Activated B cell treated with CpG ODN at 0.5 μM for 24 hours (primary cell): ENCODE data around the gene AGBL4. TPM values are rescaled to one million over a fixed set of nuclear protein-coding genes. Genes with fewer than 3 reads are reported as not detected.
A peak's percentile ranks its signal among the peaks of the same experiment; 100 is the strongest.

Experiments used
- ATAC-seq: fragments of 200-7000 bp; cut with Tn5 transposase; one replicate; pipeline ENCODE4 v1.10.0; 2021; ENCODE audit warnings: low read depth, mild to moderate bottlenecking, moderate library complexity
- CTCF ChIA-PET: fragments of 350-600 bp; sonication (Branson Sonifier 250); formaldehyde crosslinking; loops from one replicate; lab custom pipeline; 2021; ENCODE audit warnings: antibody characterized with exemption; lab: Charles Lee
- POLR2A ChIA-PET: fragments of 350-600 bp; sonication (Branson Sonifier 250); formaldehyde crosslinking; loops from one replicate; lab custom pipeline; 2021; ENCODE audit warnings: antibody characterized with exemption; lab: Charles Lee
- DNase-seq: peaks from one replicate; pipeline ENCODE4 v3.0.0; 2022
- H3K27ac Mint-ChIP-seq: one replicate; pipeline ENCODE4 v1.8.0; 2020; ENCODE audit warnings: mixed read lengths
- H3K27me3 Mint-ChIP-seq: one replicate; pipeline ENCODE4 v1.8.0; 2021; ENCODE audit warnings: mixed read lengths
- H3K36me3 Mint-ChIP-seq: one replicate; pipeline ENCODE4 v1.8.0; 2021; ENCODE audit warnings: low read depth, mixed read lengths
- H3K4me1 Mint-ChIP-seq: one replicate; pipeline ENCODE4 v1.8.0; 2021; ENCODE audit warnings: mixed read lengths
- H3K4me3 Mint-ChIP-seq: one replicate; pipeline ENCODE4 v1.8.0; 2020; ENCODE audit warnings: mild to moderate bottlenecking, mixed read lengths
- H3K9me3 Mint-ChIP-seq: one replicate; pipeline ENCODE4 v1.8.0; 2020; ENCODE audit warnings: mixed read lengths
- CTCF ChIP-seq: fragments of 200-600 bp; IDR thresholded peaks from one replicate; pipeline ENCODE4 v1.8.0; 2022; ENCODE audit warnings: antibody characterized with exemption, mild to moderate bottlenecking
- intact Hi-C: fragments of 100-400 bp; cut with micrococcal nuclease; formaldehyde crosslinking; loops from one replicate; pipeline ENCODE4 v1.15.1; 2024
- total RNA-seq: library from RNA; stranded (reverse); gene quantifications from 2 replicates; pipeline ENCODE4 v1.2.3, GENCODE V29; 2022

AGBL4 gene
- total RNA-seq, 1 donor from 2014 or later: 0.24 TPM

GRCh38 chr1:48771561-48771960, 1252.2 kb downstream of the AGBL4 start:
- ChIA-PET POLR2A (interaction anchor here (0.8 kb wide), 1 partner anchor 30 kb away, joined by 7 read pairs; no protein-coding TSS in a partner anchor), CTCF (interaction anchor here (1.0 to 7.0 kb wide), 2 partner anchors 22 to 46 kb away, joined by 3 to 30 read pairs; no protein-coding TSS in a partner anchor)
- H3K4me1 Mint-ChIP-seq: peaks cover 97% of the 10 kb centered on the region
- no peaks in the 10 kb centered on the region for H3K9me3 Mint-ChIP-seq
- peaks cover 39% of the 10 kb centered on the region for H3K36me3 Mint-ChIP-seq
- no peak for ATAC-seq
- no peaks in the 10 kb centered on the region for H3K27me3 Mint-ChIP-seq
- no peak overlapping the region for H3K4me3 Mint-ChIP-seq
- intact Hi-C loops: no loop called here
- no peak for TF ChIP-seq CTCF
- peak overlapping the region; percentile 73 for H3K27ac Mint-ChIP-seq
- DNase-seq: no peak

- ATAC-seq: peak; percentile 79
- Mint-ChIP-seq H3K4me3 (peak overlapping the region; percentile 44), H3K36me3 (peaks cover 59% of the 10 kb centered on the region), H3K27me3 (no peaks in the 10 kb centered on the region), H3K4me1 (peaks cover 93% of the 10 kb centered on the region), H3K27ac (peak overlapping the region; percentile 80), H3K9me3 (no peaks in the 10 kb centered on the region)
- DNase-seq: no peak
- intact Hi-C loops: loop anchor here (1.0 kb wide), 1 partner anchor 11 kb away; no protein-coding TSS in a partner anchor
- POLR2A ChIA-PET: interaction anchor here (1.6 to 1.9 kb wide), 2 partner anchors 8 to 25 kb away, joined by 5 to 6 read pairs; partner anchors contain the start of gene BEND5
- no peak for TF ChIP-seq CTCF
- CTCF ChIA-PET: interaction anchor here (1.7 to 7.0 kb wide), 2 partner anchors 25 to 50 kb away, joined by 4 to 30 read pairs; no protein-coding TSS in a partner anchor
Observed at GRCh38 chr1:48767975-48768510, 1255.7 kb downstream of the AGBL4 start.

GRCh38 chr1:48765335-48765734, 1258.4 kb downstream of the AGBL4 start:
- Mint-ChIP-seq H3K27ac (no peak overlapping the region), H3K4me1 (peaks cover 90% of the 10 kb centered on the region), H3K27me3 (no peaks in the 10 kb centered on the region), H3K9me3 (no peaks in the 10 kb centered on the region), H3K4me3 (no peak overlapping the region), H3K36me3 (peaks cover 59% of the 10 kb centered on the region)
- intact Hi-C loops: no loop called here
- ChIA-PET POLR2A (interaction anchor here (0.9 kb wide), 1 partner anchor 10 kb away, joined by 3 read pairs; no protein-coding TSS in a partner anchor), CTCF (interaction anchor here (1.9 kb wide), 1 partner anchor 8 kb away, joined by 4 read pairs; no protein-coding TSS in a partner anchor)
- DNase-seq (no peak), ATAC-seq (no peak)
- TF ChIP-seq CTCF: no peak

GRCh38 chr1:48761986-48762385, 1261.8 kb downstream of the AGBL4 start:
- peaks cover 80% of the 10 kb centered on the region for H3K4me1 Mint-ChIP-seq
- peak overlapping the region; percentile 27 for H3K27ac Mint-ChIP-seq
- ChIA-PET POLR2A (no interaction called here), CTCF (interaction anchor here (1.0 kb wide), 1 partner anchor 13 kb away, joined by 3 read pairs; no protein-coding TSS in a partner anchor)
- no peak for ATAC-seq
- intact Hi-C loops: no loop called here
- no peak for DNase-seq
- no peak for TF ChIP-seq CTCF
- no peaks in the 10 kb centered on the region for H3K9me3 Mint-ChIP-seq
- H3K4me3 Mint-ChIP-seq: no peak overlapping the region
- peaks cover 84% of the 10 kb centered on the region for H3K36me3 Mint-ChIP-seq
- H3K27me3 Mint-ChIP-seq: no peaks in the 10 kb centered on the region

- Mint-ChIP-seq H3K4me1 (peaks cover 80% of the 10 kb centered on the region), H3K27ac (peak overlapping the region; percentile 41), H3K27me3 (no peaks in the 10 kb centered on the region), H3K4me3 (no peak overlapping the region), H3K36me3 (peaks cover 85% of the 10 kb centered on the region), H3K9me3 (no peaks in the 10 kb centered on the region)
- POLR2A ChIA-PET: interaction anchor here (0.6 to 0.7 kb wide), 2 partner anchors 15 to 52 kb away, joined by 3 read pairs; partner anchors contain the start of gene BEND5
- no peak for DNase-seq
- CTCF ChIA-PET: interaction anchor here (0.9 to 1.2 kb wide), 2 partner anchors 11 to 56 kb away, joined by 3 to 4 read pairs; no protein-coding TSS in a partner anchor
- ATAC-seq: no peak
- no peak for TF ChIP-seq CTCF
- intact Hi-C loops: no loop called here
Observed at GRCh38 chr1:48761411-48761810, 1262.3 kb downstream of the AGBL4 start.
